ENCODE results near the gene DOCK8.

DNA sequence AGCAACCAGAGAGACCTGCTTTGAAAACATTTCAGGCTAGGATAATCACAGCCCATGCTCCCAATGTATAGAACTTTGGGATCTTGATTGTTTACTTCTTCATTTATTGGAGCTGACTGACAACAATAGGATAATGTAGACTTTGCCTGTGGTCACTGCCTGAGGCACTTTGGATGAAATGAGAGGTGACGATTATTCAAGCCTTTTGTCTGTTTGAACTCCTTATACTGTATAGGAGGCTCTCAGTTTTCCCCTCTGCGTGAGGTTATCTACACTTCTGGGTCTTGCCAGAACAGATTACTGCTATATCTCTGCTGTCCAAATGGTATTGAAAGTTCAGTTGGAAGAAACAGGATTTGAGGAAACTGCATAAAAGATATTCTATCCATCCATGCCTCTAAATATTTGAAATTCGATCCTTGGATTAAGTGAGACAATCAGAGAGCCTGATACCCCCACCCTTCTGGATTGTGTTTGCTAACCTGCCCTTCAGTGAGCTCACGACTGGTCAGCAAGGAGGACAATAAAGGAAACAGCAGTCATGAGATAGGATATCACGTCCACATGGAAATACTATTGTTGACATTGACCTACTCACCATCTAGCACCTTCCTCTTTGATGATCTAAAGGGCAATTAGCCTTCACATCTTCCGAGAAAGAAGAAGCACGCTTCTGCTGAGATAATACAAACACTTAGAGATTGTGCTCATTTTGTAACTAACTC is 98.1 kb downstream of the DOCK8 start:
- TF ChIP-seq CREB1 (CRISPR knock-in tag; IDR thresholded peaks at IDR 0.05; ENCODE audit: low read depth): no peak
- no peak for TF ChIP-seq CTCF (conservative IDR thresholded peaks at IDR 0.05; ENCODE audit: low read depth in 2 of 2)
- no peak for TF ChIP-seq ZNF331 (CRISPR knock-in tag; IDR thresholded peaks at IDR 0.05; ENCODE audit: low read depth)
- TF ChIP-seq JUNB (IDR thresholded peaks at IDR 0.05; ENCODE audit: unreplicated experiment): no peak
- no peak for TF ChIP-seq POLR2AphosphoS5 (IDR thresholded peaks at IDR 0.05; ENCODE audit: low read depth)
- TF ChIP-seq EZH2phosphoT487 (IDR thresholded peaks at IDR 0.05; ENCODE audit: unreplicated experiment): no peak
- no peak for TF ChIP-seq EZH2 (IDR thresholded peaks at IDR 0.05; ENCODE audit: low read depth, unreplicated experiment)
- TF ChIP-seq, protein P1, sequence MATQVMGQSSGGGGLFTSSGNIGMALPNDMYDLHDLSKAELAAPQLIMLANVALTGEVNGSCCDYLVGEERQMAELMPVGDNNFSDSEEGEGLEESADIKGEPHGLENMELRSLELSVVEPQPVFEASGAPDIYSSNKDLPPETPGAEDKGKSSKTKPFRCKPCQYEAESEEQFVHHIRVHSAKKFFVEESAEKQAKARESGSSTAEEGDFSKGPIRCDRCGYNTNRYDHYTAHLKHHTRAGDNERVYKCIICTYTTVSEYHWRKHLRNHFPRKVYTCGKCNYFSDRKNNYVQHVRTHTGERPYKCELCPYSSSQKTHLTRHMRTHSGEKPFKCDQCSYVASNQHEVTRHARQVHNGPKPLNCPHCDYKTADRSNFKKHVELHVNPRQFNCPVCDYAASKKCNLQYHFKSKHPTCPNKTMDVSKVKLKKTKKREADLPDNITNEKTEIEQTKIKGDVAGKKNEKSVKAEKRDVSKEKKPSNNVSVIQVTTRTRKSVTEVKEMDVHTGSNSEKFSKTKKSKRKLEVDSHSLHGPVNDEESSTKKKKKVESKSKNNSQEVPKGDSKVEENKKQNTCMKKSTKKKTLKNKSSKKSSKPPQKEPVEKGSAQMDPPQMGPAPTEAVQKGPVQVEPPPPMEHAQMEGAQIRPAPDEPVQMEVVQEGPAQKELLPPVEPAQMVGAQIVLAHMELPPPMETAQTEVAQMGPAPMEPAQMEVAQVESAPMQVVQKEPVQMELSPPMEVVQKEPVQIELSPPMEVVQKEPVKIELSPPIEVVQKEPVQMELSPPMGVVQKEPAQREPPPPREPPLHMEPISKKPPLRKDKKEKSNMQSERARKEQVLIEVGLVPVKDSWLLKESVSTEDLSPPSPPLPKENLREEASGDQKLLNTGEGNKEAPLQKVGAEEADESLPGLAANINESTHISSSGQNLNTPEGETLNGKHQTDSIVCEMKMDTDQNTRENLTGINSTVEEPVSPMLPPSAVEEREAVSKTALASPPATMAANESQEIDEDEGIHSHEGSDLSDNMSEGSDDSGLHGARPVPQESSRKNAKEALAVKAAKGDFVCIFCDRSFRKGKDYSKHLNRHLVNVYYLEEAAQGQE (IDR thresholded peaks at IDR 0.05; ENCODE audit: unreplicated experiment): no peak
- TF ChIP-seq ETS1 (IDR thresholded peaks at IDR 0.05): no peak
- no peak for TF ChIP-seq ZNF462 (CRISPR knock-in tag; IDR thresholded peaks at IDR 0.05)

All from GM23338 (cell line).